Superior temporal gyrus (tissue), 1 donor: ENCODE measurements around the gene SIX6.
"Not testable (repeated sequence)": the region's sequence is repeated elsewhere in the genome, so short reads cannot be mapped to it uniquely, and the experiment has no call there.

ENCODE experiments used
- DNase-seq: peaks from one replicate; pipeline ENCODE4 v3.0.0-alpha.2; 2016; ENCODE audit errors: extremely low spot score

SIX6 gene

DNA sequence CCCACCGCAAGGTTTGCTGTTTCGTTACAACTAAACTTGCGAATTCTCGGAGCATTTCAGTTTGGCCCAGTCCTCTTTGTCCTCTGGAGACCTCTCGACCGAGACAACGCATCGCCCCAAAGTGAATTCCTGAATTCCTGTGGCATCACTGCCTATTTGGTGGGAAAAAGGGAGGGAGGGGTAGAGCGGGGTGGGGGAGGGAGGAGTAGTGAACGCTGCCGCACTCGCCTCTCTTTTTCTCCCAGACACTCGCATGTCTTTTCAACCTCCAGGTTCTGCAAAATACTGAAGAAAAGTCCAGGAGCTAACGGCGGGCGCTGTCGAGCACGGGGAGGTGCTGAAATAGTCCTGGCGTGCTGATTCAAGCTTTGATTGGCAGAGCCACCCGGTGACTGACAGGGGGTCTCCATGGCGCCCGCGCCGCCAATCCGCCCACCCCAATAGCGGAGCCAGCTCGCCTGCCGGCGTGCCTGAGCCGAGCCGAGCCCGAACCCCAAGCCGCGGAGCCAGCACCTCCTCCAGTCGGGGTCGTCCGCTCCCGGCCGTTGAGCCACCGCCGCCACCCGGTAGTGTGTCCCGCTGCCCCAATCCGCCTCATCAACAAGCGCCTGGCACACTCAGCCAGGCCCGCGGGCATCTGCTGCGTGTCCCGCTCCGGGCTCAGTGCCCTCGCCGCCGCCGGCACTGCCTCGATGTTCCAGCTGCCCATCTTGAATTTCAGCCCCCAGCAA is at the start of gene SIX6:
Gene SIX6, plus strand, starts transcription at position 440 of the 731 bp plus-strand sequence. Its CDS starts 253 bp downstream, at position 693.
- DNase-seq: no peak

- not testable (repeated sequence) for DNase-seq
Observed at GRCh38 chr14:60480248-60480647, 28.7 kb upstream of the SIX6 start.

DNA sequence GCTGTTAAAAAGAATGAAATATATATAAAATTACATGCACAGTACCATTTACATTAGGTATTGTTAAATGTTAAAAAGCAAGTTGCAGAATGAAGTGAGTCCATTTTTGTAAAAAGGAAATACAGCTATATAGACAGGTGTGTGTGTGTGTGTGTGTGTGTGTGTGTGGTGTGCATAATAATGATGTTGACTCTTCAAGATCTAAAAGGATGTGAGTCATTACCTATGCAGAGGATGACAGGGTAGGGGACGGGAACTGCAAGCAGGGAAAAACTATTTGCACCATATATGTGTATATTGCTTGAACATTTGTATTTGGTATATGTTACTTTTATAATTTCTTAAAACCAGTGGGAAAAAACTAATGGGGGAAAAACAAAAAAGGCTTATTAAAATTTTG is 26.2 kb upstream of the SIX6 start:
- no peak for DNase-seq

DNA sequence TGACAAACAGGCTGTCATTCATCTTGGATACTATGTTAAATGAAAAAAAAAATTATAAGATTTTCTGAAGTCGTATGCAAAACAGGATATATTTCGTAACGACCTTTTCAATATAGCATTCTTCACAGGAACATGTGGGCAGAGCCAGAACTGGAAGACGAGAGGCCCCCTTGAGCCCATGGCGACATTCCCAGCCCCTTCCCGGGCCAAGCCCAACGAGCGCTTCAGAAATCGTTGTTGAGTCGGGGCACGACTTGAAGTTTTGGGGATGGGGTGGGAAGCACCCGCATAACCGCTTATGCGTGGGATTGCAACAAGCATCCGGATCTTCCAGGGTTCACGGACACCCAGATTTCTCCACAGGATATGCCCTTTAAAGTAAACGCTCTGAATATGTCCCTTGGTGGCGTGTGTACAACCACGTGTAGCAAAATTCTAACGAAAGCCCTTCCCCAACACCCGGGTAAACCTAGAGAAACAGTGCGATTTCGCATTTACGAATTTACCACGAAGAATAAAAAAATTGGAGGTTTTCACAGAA is 23.8 kb upstream of the SIX6 start:
- DNase-seq: no peak

- no peak for DNase-seq
Observed at GRCh38 chr14:60485598-60486251, 23.2 kb upstream of the SIX6 start, which contains the start of gene C14orf39. Gene C14orf39, minus strand, starts transcription at chr14:60486063. Its CDS starts 985 bp downstream, at chr14:60485078.

GRCh38 chr14:60487211-60487610 is 21.7 kb upstream of the SIX6 start:
- DNase-seq: no peak

GRCh38 chr14:60488175-60488574 is 20.8 kb upstream of the SIX6 start:
- no peak for DNase-seq

- no peak for DNase-seq
Observed at GRCh38 chr14:60490270-60490669, 18.7 kb upstream of the SIX6 start.

GRCh38 chr14:60495946-60496345 is 13.0 kb upstream of the SIX6 start:
- no peak for DNase-seq

GRCh38 chr14:60502541-60502940 is 6.4 kb upstream of the SIX6 start:
- no peak for DNase-seq

DNA sequence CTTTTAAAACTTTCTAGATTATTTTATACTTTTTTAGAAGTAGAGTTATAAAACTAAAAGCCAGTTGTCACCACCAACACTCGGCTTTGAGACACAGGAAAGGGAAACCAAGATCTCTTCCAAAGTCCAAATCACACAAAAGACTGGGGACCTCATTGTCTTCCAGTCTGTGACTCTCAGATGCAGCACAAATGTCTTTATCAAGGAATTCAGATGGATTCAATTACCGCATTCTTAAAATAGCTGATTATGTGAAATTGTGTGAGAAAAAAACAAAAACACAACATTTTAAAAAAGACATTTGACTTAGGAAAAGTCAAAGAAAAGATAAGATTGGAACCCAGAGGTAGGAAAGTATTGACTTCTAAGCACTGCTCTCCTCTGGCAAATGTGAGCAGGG is 3.5 kb upstream of the SIX6 start:
- DNase-seq: no peak

- DNase-seq: no peak
Observed at GRCh38 chr14:60506010-60506409, 2.9 kb upstream of the SIX6 start.

DNA sequence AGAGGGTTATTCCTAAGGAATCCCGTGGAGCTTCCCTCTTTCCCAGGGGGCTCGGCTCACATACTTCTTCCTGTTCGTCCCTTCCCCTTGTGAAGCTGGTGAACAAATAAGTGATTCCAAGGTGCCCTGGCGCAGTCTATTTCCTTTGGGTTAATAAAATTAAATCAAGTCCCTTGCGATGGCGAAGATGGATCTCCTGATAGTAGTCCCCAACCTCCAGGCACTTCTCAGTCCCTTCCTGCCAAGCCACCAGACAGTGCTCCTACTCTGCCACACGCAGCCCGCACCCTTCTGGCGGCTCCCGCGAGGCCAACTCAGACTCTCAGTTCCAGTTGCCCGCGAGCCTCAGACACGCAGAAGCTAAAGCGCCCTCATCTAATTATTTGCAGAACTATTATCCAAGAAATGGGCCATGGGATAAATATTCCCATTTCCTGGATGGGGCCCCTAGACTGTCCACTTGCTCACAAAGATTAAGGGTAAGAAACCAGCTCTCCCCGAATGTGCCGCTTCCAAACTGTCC is 2.4 kb upstream of the SIX6 start:
- DNase-seq: no peak

- DNase-seq: no peak
Observed at GRCh38 chr14:60506985-60507829, 1.7 kb upstream of the SIX6 start.

- DNase-seq: no peak
Observed at GRCh38 chr14:60508363-60508706, 611 bp upstream of the SIX6 start.

DNA sequence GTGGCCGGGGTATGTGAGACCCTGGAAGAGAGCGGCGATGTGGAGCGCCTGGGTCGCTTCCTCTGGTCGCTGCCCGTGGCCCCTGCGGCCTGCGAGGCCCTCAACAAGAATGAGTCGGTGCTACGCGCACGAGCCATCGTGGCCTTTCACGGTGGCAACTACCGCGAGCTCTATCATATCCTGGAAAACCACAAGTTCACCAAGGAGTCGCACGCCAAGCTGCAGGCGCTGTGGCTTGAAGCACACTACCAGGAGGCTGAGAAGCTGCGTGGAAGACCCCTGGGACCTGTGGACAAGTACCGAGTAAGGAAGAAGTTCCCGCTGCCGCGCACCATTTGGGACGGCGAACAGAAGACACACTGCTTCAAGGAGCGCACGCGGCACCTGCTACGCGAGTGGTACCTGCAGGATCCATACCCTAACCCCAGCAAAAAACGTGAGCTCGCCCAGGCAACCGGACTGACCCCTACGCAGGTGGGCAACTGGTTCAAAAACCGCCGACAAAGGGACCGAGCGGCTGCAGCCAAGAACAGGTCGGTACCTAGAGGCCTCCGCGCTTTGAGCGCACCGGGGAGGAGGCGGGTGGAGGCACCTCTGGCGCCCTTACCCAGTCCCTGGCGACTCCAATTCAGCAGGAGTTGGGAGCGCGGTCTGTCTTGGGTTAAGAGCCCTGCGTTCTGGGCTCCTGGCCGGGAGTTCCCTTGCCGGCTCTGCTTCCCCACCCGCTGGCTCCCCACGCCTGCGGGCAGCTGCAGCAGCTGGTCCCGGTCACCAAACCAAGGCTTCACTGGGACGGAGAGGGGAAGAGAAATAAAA is 700 bp downstream of the SIX6 start:
- no peak for DNase-seq

- DNase-seq: no peak
Observed at GRCh38 chr14:60510254-60510950, 1.5 kb downstream of the SIX6 start.

- DNase-seq: no peak
Observed at GRCh38 chr14:60510951-60511599, 2.1 kb downstream of the SIX6 start.

- DNase-seq: no peak
Observed at GRCh38 chr14:60512126-60512525, 3.2 kb downstream of the SIX6 start.

DNA sequence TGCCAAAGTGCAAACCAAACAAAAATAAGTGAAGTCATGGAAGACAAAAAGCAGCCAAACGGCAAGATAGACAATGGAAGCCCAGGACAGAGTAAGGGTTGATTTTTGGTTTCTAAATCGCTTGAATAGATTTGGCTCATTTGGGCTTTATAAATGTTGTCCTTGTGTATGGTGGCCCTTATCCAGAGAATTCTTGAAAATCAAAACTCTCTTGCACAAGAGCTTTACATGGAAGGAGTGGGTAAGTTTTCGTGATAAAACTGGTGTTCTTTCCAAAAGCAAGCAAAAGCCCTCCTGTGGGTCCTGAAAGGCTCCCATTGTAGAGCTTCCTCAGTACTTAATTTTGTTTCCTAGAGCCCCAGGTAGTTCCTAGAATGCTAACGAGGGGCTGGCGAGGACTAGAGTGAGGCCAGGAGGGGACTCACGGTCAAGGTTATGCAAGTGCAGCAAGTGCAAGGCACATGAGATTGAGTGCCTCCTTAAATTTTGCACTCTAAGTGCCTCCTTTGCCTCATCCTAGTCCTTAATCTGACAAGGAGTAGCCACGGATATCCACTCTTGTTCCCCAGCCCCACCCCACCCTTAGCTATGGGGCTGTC is 4.1 kb downstream of the SIX6 start:
- DNase-seq: no peak
